GM12801 (cell line): ENCODE results near the gene ZXDC.

Experiments
- TF ChIP-seq, protein P1 (sequence below): IDR thresholded peaks from one replicate; pipeline ENCODE4 v1.5.1; 2011; ENCODE audit warnings: control low read depth; ENCODE audit not compliant: insufficient read length; ENCODE audit errors: extremely low read depth

The ZXDC gene

DNA sequence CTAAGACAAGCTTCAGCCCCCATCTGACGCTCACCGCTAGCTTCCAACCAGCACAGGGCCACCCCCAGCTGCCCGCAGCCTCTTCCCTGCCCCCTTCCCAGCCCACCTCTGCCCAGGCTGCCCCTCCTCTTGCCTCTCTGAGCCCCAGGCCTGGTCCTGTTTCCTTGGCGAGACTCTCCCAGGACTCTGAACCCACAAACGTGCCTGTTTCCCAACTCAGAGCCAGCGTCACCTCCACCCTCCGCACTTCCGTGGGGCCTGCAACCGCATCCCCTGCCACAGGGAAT is 35.0 kb downstream of the ZXDC start:
- TF ChIP-seq, protein P1, sequence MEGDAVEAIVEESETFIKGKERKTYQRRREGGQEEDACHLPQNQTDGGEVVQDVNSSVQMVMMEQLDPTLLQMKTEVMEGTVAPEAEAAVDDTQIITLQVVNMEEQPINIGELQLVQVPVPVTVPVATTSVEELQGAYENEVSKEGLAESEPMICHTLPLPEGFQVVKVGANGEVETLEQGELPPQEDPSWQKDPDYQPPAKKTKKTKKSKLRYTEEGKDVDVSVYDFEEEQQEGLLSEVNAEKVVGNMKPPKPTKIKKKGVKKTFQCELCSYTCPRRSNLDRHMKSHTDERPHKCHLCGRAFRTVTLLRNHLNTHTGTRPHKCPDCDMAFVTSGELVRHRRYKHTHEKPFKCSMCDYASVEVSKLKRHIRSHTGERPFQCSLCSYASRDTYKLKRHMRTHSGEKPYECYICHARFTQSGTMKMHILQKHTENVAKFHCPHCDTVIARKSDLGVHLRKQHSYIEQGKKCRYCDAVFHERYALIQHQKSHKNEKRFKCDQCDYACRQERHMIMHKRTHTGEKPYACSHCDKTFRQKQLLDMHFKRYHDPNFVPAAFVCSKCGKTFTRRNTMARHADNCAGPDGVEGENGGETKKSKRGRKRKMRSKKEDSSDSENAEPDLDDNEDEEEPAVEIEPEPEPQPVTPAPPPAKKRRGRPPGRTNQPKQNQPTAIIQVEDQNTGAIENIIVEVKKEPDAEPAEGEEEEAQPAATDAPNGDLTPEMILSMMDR, result no peak

DNA sequence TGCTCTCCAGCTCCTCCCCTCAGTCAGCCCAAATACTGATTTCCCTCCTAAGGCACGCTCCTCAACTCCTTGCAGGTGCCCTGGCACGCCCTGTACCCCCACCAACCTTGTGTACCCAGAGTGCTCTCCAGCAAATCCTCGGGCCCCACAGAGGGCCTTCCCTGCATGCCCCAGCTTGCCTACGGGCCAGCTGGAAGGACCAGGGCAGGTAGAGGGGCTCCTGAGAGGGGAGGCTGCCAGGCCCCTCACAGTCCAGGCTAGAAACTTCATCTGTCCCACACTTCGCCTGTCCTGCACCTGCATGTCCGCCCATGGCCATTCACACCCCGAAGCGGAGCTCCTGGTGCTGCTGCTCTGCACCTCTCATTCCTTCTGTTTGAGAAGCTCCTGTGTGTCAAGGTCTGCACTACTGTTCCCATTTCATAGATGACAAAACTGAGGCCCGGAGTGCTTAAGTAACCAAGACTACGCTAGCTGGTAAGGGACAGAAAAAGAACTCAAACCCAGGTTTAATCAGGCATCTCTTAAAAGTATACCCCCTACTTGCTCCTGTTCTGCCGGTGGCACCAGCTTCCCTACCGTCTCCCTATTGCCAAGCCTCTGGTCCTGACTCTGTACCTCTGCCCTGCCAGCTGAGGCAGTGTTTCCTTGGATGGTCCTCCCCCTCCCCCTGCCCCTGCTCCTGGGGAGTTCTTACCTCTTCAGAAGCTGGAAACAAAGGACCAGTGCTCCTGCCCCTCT is 35.6 kb downstream of the ZXDC start:
- TF ChIP-seq, protein P1, result no peak

DNA sequence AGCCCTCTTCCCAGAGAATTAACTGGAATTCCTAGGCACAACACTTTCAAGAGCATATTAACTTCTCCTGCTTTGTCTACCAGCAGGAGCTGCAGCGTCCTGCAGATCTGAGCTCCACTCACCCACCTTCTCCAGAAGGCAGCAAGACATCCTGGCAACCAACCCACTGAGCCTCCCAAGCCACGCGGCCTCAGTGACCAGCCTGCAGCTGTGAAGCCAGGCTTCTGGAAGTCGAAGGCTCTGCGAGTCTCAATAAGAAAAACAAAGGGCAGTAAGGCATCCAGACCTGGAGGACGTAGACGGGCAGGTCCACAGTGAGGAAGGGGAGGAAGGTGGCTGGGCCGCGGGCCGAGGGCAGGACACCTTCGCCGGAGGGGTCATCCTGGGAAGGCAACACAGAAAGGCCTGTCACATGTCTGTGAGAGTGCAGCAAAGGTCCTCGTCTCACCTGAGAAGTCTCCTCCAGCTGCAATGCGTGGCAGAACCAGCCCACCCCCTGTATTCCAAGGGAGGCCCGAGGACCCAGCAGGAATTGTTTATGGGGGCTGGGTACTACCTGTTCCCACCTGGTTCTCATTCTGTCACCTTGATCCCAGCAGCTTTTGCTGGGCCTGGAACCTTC is 36.2 kb downstream of the ZXDC start:
- TF ChIP-seq, protein P1, result no peak

DNA sequence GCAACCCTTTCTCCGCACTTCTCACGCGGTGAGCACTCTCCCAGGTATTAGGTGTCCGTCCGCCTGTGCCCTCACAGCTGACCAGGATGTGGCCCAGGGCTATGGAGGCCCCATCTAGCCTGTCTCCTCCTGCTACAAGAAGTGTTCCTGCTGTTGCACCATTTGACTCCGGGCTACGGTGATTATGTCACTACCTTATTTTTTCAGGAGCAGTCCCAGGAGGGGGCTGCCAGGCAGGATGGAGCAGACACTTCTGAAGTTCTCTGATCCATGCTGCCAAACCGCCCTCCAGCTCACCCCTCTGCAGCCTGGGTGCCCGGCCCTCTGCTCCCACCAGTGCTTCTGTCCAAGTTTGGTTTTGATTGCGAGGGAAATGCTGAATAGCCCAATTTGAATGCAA is 36.9 kb downstream of the ZXDC start:
- TF ChIP-seq, protein P1, result no peak

DNA sequence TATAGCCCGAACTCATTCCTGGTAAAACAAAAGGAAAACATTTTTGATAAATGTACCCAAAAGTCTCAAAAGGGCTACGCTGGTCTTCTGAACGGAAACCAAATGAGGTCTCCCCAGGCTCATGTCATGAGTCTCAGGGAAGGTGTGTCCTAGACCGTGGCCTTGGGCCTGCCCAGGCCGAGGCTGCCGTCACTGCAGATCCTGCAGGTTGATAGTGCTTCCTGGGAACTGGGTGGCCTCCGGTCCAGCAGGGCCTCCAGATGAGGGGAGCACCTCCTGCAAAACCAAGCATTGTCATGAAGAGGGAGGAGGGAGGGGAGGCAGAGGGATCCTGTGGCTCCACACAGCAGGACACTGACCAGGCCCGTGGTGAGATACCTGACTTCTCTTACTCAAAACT is 37.5 kb downstream of the ZXDC start:
- TF ChIP-seq, protein P1, result no peak

DNA sequence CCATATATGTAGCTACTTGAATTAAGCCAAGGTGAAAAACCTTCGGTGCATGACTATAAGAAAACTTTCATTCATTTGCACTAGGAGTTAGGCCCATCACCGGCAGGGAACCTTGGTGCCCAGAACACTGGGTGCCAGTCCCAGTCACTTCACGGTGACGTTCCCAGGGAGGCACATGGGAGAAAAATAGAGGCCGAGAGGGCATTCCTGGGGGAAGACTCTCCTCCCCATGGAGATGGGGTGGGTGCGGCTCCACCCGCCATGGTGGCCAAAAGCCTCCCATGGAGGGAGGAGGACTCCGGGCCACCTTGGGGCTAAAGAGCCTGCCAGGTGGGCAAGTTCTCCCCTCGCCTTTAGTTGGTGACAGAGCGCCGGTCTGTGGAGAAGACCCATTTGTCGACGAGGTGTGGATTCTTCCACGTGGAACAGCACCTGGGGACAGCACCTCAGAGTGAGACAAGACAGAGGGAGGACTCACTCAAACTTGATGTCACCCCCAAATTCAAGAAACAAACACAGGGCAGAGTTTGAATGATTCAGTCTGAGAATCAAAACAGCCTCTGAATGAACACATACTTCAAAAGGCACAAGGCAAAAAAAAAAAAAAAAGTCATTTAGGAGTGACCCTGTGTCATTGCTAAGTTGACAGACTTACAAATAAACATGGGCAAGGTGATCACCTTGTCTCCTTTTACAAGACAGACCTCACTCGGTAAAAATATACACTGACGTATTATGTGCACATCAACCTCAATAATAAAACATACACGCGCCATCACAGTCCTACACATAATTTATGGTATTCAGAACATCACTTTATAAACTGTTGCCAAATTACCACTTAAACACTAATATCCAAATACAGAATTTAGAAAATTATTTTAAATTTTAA is 38.6 kb downstream of the ZXDC start:
- TF ChIP-seq, protein P1, result no peak
